Immature natural killer cell (primary cell): ENCODE measurements around the gene ZKSCAN5. TPM values are rescaled to one million over a fixed set of nuclear protein-coding genes. Genes with fewer than 3 reads are reported as not detected.

Source experiments
- DNase-seq, 3 donors: peaks; one replicate each; pipeline ENCODE4 v3.0.0; 2022; ENCODE audit warnings: mixed read lengths in 1 of 3
- H3K27ac Mint-ChIP-seq, 6 donors: one replicate each; pipeline ENCODE4 v1.8.0; 2020; ENCODE audit warnings: mixed read lengths in 6 of 6, mild to moderate bottlenecking in 5 of 6, inconsistent platforms in 4 of 6, moderate library complexity in 3 of 6
- H3K27me3 Mint-ChIP-seq, 3 donors: one replicate each; pipeline ENCODE4 v1.8.0; 2020 to 2021; ENCODE audit warnings: low read depth in 3 of 3, mild to moderate bottlenecking in 3 of 3, mixed read lengths in 3 of 3, moderate library complexity in 3 of 3, inconsistent platforms in 1 of 3
- H3K36me3 Mint-ChIP-seq, 3 donors: one replicate each; pipeline ENCODE4 v1.8.0; 2020; ENCODE audit warnings: mixed read lengths in 3 of 3, inconsistent platforms in 2 of 3, mild to moderate bottlenecking in 2 of 3
- H3K4me1 Mint-ChIP-seq, 2 donors: one replicate each; pipeline ENCODE4 v1.8.0; 2020; ENCODE audit warnings: inconsistent platforms in 2 of 2, mild to moderate bottlenecking in 2 of 2, mixed read lengths in 2 of 2, moderate library complexity in 1 of 2
- H3K4me3 Mint-ChIP-seq, 5 donors: one replicate each; pipeline ENCODE4 v1.8.0; 2020; ENCODE audit warnings: mild to moderate bottlenecking in 5 of 5, mixed read lengths in 5 of 5, inconsistent platforms in 3 of 5, moderate library complexity in 3 of 5
- H3K9me3 Mint-ChIP-seq, 6 donors: one replicate each; pipeline ENCODE4 v1.8.0; 2020; ENCODE audit warnings: mild to moderate bottlenecking in 6 of 6, mixed read lengths in 6 of 6, inconsistent platforms in 4 of 6, moderate library complexity in 3 of 6
- polyA plus RNA-seq, 3 donors: library from polyadenylated mRNA; unstranded; fragments of 300-500 nt; fragmentation: Illumina TruSeq; gene quantifications; one replicate each; pipeline ENCODE4 v1.2.3, GENCODE V29; 2021

Gene ZKSCAN5
- polyA plus RNA-seq, 3 donors from 2014 or later = 3.2 to 9.4 (median 4.6) TPM

DNA sequence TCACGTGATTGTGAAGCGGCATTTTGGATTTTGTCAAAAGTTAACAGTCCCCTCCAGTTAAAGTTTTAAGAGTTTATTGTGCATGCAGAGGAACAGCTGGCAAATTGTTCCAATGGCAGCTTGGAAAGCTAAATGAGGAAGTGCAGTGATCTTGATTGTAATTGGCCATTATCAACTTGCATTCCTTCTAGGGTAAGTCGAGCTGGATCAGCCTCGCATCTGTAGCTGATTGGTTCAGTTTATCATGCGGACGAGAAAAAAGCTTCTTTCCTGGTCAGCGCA, 31.2 kb upstream of the ZKSCAN5 start:
- H3K4me3 Mint-ChIP-seq = peak overlapping the region; percentile 89 to 95 (median 94)
- H3K36me3 Mint-ChIP-seq = no peaks in the 10 kb centered on the region
- H3K27me3 Mint-ChIP-seq = peaks cover 2 to 15% (median 15%) of the 10 kb centered on the region in 3 donors
- H3K9me3 Mint-ChIP-seq = no peaks in the 10 kb centered on the region
- H3K27ac Mint-ChIP-seq = peak overlapping the region; percentile 86 to 95 (median 91)
- DNase-seq = peak in 1 of 3 donors; percentile 14
- H3K4me1 Mint-ChIP-seq = peaks cover 33 to 37% of the 10 kb centered on the region in 2 donors

DNA sequence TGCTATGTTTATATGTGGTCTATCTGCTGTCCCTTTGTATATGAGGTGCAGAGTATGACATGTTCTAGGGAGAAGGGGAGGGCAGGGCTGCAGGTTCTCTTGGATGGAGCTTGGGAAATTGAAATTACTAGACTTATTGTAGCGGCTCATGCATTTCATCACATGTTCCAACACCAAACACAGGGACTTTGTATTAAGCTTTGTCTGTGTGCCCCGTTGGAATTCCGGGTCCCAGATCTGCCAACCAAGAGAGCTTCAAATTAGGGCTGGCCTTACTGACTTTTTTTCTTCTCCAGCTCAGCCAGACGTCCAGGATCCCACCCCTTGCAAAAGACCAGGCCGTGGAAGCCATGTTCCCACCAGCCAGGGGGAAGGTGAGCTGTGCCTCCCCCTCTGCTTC, 28.4 kb upstream of the ZKSCAN5 start:
- Mint-ChIP-seq H3K27me3 (peaks cover 2 to 18% (median 14%) of the 10 kb centered on the region in 3 donors), H3K9me3 (no peaks in the 10 kb centered on the region), H3K36me3 (peaks cover 0 to 3% (median 0%) of the 10 kb centered on the region in 3 donors), H3K4me3 (no peak overlapping the region), H3K4me1 (peaks cover 40 to 47% of the 10 kb centered on the region in 2 donors), H3K27ac (no peak overlapping the region)
- DNase-seq = no peak

DNA sequence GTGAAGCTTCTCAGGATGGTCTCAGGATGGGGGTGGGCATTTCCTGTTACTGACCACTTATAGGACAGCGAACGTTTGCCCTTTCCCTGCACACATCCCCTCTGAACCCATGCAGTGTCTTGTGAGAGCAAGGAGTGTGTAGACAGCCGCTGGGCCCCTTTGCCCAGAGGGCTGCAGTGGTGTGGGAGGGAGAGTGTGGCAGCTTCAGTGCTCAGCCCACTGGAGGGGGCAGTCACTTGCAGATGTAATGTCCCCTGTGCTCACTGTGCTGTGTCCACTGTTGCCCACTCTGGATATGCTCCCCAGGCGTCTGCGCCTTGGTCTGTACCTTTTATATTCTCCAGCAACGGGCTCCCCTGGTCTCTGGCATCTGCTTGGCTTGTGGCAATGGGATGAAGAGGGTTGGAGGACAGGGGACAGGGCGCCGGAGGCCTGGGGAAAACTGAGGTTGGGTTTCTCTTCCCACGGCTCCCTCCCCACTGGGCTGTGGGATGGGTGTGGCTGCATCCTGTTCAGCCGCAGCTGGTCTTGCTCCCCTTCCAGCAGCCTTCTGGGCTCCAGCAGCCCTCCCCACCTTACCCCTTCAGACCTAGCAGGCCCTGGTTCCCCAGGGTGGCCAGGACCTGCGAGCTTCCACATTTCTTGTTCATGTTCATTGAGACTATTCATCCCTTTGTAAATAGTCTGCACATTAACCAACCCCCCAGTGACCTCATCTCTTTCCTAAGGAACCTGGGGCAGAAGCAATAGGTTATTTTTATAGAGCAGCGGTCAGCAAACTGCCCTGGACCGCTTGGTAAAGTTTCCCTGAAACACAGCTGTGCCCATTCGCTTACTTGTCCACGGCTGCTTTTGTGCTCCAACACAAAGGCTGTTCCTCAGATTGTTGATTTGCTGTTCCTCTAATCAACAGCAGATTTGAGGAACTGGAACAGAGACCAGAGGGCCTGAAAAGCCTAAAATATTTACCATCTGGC, 25.7 kb upstream of the ZKSCAN5 start:
- Mint-ChIP-seq H3K9me3 (no peaks in the 10 kb centered on the region), H3K27me3 (peaks cover 0 to 4% (median 1%) of the 10 kb centered on the region in 3 donors), H3K4me1 (peaks cover 25 to 30% of the 10 kb centered on the region in 2 donors), H3K36me3 (peaks cover 0 to 5% (median 1%) of the 10 kb centered on the region in 3 donors), H3K27ac (peak overlapping the region; percentile 49 to 83 (median 62)), H3K4me3 (peak overlapping the region in 2 of 5 donors; percentile 38 to 56)
- no peak for DNase-seq

DNA sequence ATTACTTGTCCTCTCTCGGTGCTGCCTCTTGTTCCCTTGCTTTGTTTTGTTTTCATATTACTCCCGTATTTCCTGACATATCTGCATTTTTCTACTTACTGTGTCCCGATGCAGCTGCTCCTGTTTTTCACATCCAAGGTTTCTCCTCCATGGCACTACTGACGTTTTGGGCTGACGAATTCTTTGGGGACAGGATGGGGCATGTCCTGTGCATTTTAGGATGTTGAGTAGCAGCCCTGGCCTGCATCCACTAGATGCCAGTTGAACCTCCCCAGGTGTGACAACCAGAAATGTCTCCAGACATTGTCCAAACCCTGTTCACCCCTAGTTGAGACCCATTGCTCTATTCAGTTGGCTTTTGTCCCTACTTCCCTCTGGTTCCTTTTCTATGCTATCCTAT, 19.4 kb upstream of the ZKSCAN5 start:
- peaks cover 0 to 13% (median 8%) of the 10 kb centered on the region in 3 donors for H3K36me3 Mint-ChIP-seq
- peak overlapping the region in 1 of 6 donors; percentile 30 for H3K27ac Mint-ChIP-seq
- H3K4me1 Mint-ChIP-seq = no peaks in the 10 kb centered on the region
- H3K9me3 Mint-ChIP-seq = no peaks in the 10 kb centered on the region
- DNase-seq = no peak
- no peak overlapping the region for H3K4me3 Mint-ChIP-seq
- peaks cover 0 to 2% (median 1%) of the 10 kb centered on the region in 3 donors for H3K27me3 Mint-ChIP-seq

DNA sequence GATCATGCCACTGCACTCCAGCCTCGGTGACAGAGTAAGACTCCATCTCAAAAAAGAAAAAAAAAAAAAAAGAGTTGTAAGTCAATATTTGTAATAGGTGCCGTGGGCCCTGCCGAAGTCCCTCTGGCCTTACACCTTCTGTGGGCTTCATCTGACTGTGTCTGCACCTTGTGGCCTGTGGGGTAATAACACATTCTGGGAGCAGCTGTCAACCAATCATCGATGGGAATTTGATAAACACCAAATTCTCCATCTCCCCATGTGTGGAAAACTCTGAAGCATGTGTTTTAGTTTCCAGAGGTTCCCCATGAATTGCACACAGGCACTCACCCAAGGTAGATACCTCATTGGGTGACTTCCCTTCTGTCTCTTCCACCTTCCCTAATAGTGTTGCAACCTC, 15.2 kb upstream of the ZKSCAN5 start:
- peaks cover 5 to 11% of the 10 kb centered on the region in 2 donors for H3K4me1 Mint-ChIP-seq
- no peak overlapping the region for H3K4me3 Mint-ChIP-seq
- peaks cover 28 to 29% (median 28%) of the 10 kb centered on the region in 3 donors for H3K36me3 Mint-ChIP-seq
- no peak for DNase-seq
- H3K27ac Mint-ChIP-seq = no peak overlapping the region
- H3K9me3 Mint-ChIP-seq = peaks cover 3 to 16% (median 11%) of the 10 kb centered on the region in 6 donors
- H3K27me3 Mint-ChIP-seq = peaks cover 1 to 2% (median 2%) of the 10 kb centered on the region in 3 donors

DNA sequence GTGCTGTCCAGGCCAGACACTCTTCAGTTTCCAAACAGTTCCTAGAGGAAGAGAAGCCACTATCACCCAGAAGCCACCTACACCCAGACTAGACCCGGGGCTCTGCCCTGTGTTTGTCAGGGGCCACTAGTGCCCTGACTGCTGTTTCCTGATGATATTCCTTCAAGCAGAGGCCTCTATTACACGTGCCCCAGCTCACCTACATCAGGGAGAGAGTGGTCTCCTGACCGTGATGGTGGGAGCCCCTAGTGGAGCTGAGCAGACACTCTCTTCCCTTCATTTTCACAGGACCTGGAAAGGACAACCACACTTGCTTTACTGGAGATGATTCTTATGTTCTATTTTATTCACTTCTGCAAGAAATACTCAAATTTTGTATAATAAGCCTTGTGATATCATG, 13.6 kb upstream of the ZKSCAN5 start:
- Mint-ChIP-seq H3K4me1 (peaks cover 5 to 11% of the 10 kb centered on the region in 2 donors), H3K27me3 (peaks cover 0 to 2% (median 1%) of the 10 kb centered on the region in 3 donors), H3K4me3 (no peak overlapping the region), H3K9me3 (peaks cover 3 to 21% (median 16%) of the 10 kb centered on the region in 6 donors), H3K36me3 (peaks cover 31 to 38% (median 37%) of the 10 kb centered on the region in 3 donors), H3K27ac (peak overlapping the region in 2 of 6 donors; percentile 22 to 65)
- DNase-seq = no peak

DNA sequence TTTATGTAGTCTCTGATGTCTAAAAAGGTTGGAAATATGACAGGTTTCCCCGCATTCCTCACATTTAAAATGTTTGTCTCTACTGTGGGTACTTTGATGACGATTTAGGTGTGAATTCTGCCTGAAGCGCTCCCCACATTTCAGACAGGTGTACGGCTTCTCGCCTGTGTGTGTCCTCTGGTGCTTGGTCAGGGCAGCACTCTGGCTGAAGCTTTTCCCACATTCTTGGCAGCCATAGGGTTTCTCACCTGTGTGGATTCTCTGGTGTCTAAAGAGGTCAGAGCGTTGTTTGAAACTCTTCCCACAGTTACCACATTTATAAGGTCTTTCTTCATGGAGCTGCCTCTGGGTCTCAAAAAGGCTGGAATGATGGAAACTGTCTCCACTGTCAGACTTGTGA, 10.6 kb upstream of the ZKSCAN5 start:
- Mint-ChIP-seq H3K4me1 (peaks cover 23 to 36% of the 10 kb centered on the region in 2 donors), H3K9me3 (peaks cover 3 to 21% (median 16%) of the 10 kb centered on the region in 6 donors), H3K27me3 (peaks cover 0 to 7% (median 3%) of the 10 kb centered on the region in 3 donors), H3K36me3 (peaks cover 32 to 50% (median 49%) of the 10 kb centered on the region in 3 donors), H3K4me3 (no peak overlapping the region), H3K27ac (no peak overlapping the region)
- DNase-seq = no peak

DNA sequence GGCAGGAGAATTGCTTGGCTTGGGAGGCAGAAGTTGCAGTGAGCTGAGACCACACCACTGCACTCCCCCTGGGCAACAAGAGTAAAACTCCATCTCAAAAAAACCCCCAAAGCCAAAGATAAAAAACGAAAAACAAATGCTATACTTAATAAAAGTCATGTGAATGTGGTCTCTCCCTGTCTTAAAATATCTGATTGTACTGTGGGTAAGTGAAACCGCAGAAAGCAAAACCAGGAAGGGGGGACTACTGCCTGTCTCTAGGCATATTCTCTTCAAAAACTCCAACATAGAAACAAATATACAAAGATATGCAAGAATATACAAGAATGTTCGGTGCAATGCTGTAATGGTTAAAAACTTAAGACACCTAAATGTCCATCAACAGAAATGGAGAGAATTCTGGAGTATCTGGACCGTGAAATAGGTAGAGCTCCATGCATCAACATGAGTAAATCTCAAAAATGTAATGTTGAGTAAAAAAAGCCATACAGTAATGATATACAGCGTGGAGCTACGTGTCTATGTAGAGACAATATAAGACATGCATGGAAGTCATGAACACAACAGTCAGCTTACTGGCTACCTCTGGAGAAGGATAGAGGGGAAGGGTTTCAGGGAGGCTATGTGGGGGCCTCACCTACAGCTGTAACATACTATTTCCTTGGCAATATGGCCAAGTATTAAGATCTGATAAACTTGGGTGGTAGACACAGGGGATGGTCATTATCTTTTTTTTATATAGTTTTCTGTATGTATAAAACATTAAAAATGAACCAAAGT, 6.5 kb upstream of the ZKSCAN5 start:
- Mint-ChIP-seq H3K27me3 (peaks cover 4 to 14% (median 8%) of the 10 kb centered on the region in 3 donors), H3K4me3 (peak overlapping the region; percentile 96 to 100 (median 98)), H3K4me1 (peaks cover 42 to 60% of the 10 kb centered on the region in 2 donors), H3K36me3 (peaks cover 25 to 37% (median 34%) of the 10 kb centered on the region in 3 donors), H3K27ac (peak overlapping the region; percentile 69 to 100 (median 97)), H3K9me3 (peaks cover 3 to 18% (median 14%) of the 10 kb centered on the region in 6 donors)
- DNase-seq = no peak

DNA sequence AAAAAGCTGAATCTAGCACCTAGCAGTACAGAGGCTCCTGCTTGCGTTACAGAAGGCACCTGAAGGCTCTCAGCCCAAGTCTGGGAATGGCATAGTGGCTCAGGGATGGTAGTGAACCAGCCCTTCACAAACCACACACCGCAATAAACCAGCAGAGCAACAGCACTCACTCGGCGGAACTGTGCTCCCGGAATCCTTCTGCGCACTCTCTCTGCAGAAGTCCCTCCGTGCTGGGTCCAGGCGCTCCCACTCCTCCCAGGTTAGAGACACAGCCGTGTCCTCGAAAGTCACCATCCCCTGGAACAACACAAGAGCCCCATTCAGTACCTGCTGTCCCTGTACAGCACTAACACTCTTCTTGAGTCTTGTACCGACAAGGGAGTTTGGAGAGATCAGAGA, 5.9 kb upstream of the ZKSCAN5 start:
- peak overlapping the region; percentile 96 to 100 (median 99) for H3K27ac Mint-ChIP-seq
- peaks cover 4 to 14% (median 8%) of the 10 kb centered on the region in 3 donors for H3K27me3 Mint-ChIP-seq
- H3K9me3 Mint-ChIP-seq = peaks cover 3 to 12% (median 10%) of the 10 kb centered on the region in 6 donors
- H3K36me3 Mint-ChIP-seq = peaks cover 20 to 31% (median 28%) of the 10 kb centered on the region in 3 donors
- DNase-seq = no peak
- peak overlapping the region; percentile 96 to 100 (median 98) for H3K4me3 Mint-ChIP-seq
- peaks cover 44 to 54% of the 10 kb centered on the region in 2 donors for H3K4me1 Mint-ChIP-seq

DNA sequence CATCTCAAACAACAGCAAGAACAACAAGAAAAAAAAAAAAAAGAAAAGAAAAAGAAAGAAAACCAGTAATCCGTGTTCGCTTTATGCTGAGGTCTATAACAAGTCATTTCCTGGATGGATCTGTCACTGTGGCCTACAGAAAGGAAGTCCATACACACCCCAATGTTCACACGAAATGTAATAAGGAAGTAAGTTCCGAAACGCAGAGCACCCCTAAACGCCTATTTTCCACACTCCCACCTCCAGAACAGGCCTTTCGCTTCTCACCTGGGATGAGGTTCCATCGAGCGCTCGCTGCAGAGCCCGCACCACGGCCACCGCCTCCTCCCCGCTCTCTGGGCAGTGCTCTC, 5.1 kb upstream of the ZKSCAN5 start:
- Mint-ChIP-seq H3K27me3 (peaks cover 5 to 14% (median 8%) of the 10 kb centered on the region in 3 donors), H3K27ac (peak overlapping the region; percentile 96 to 100 (median 99)), H3K4me3 (peak overlapping the region; percentile 96 to 100 (median 98)), H3K36me3 (peaks cover 12 to 23% (median 20%) of the 10 kb centered on the region in 3 donors), H3K9me3 (peaks cover 0 to 4% (median 2%) of the 10 kb centered on the region in 6 donors), H3K4me1 (peaks cover 44 to 52% of the 10 kb centered on the region in 2 donors)
- peak; percentile 50 to 62 (median 59) for DNase-seq

DNA sequence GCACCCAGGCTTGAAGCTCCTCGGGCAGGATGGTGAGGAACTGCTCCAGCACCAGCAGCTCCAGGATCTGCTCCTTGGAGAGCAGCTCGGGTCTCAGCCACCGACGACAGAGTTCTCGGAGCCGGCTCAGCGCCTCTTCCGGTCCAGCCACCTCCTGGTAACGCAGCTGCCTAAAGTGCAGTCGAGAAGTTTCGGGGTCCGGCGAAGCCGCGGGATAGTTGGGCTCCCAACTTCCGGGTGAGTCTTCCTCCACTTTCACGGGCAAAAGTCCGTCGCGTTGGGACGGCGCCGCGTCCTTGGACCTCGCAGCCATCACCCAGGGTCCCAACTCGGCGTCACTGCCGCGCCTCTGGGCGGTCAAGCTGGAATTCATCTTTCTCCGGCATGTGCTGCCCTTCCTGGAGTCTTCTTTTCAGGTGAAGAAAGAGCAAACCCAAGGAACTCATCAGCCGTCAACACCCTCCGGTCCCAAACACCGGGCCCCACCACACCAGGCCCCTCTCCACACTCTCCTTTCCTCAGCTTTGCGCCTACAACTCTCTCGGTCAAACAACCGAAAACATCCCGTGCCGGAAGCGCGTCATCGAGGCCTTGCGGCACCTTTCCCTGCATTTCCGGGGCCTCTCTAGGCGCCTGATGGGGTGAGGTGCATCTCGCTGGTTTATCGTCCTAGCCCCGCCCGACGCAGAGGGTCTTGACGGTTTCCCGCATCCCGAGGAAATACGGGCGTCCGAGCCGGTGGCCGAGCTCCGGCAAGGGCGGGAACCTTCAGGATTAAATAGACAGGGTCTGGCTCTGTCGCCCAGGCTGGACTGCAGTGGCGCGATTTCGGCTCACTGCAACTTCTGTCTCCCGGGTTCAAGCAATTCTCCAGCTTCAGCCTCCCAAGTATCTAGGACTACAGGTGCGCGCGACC, 4.5 kb upstream of the ZKSCAN5 start, which contains the start of gene ZNF394:
Gene ZNF394, minus strand, starts transcription at position 561 of the 916 bp plus-strand sequence. Its CDS starts 188 bp downstream, at position 373.
- H3K36me3 Mint-ChIP-seq = peaks cover 9 to 17% (median 14%) of the 10 kb centered on the region in 3 donors
- H3K27me3 Mint-ChIP-seq = peaks cover 12 to 19% (median 12%) of the 10 kb centered on the region in 3 donors
- peak within 1 kb of the TSS; percentile 96 to 100 (median 98) for H3K4me3 Mint-ChIP-seq

DNA sequence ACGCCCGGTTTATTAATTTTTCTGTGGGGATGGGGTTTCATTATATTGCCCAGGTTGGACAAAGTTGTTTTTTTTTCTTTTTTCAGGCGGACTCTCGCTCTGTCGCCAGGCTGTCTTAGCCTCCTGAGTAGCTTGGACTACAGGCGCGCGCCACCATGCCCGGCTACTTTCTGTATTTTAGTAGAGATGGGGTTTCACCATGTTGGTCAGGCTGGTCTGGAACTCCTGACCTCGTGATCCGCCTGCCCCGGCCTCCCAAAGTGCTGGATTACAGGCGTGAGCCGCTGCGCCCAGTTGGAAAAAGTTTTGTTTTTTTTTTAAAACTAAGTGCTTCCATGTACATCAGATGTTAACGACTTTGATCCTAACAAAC, 3.8 kb upstream of the ZKSCAN5 start:
- Mint-ChIP-seq H3K36me3 (peaks cover 9 to 16% (median 11%) of the 10 kb centered on the region in 3 donors), H3K4me3 (peak overlapping the region; percentile 96 to 100 (median 98)), H3K27ac (peak overlapping the region; percentile 96 to 100 (median 99)), H3K9me3 (no peaks in the 10 kb centered on the region), H3K27me3 (peaks cover 12 to 19% (median 14%) of the 10 kb centered on the region in 3 donors), H3K4me1 (peaks cover 49 to 58% of the 10 kb centered on the region in 2 donors)
- no peak for DNase-seq

More for the DNA sequence above, 4.5 kb upstream of the ZKSCAN5 start, which contains the start of gene ZNF394:
- peak within 1 kb of the TSS; percentile 96 to 100 (median 99) for H3K27ac Mint-ChIP-seq
- H3K4me1 Mint-ChIP-seq = peaks cover 44 to 52% of the 10 kb centered on the region in 2 donors
- peaks cover 0 to under 1% (median 0%) of the 10 kb centered on the region in 6 donors for H3K9me3 Mint-ChIP-seq
- peak; percentile 86 to 89 (median 88) for DNase-seq
